OCI-LY7 (cell line): ENCODE results near the gene LLGL1. TPM values are rescaled to one million over a fixed set of nuclear protein-coding genes. Genes with fewer than 3 reads are reported as not detected.
"Not testable (repeated sequence)": the region's sequence is repeated elsewhere in the genome, so short reads cannot be mapped to it uniquely, and the experiment has no call there.

Experiments used
- BruUV-seq: library from RNA; stranded (reverse); fragments of 400-500 nt; replicated peaks from 2 replicates; lab custom pipeline; 2021; lab: Mats Ljungman, UMichigan
- CTCF ChIA-PET: fragments of 300-600 bp; sonication (Branson Sonifier 250); formaldehyde crosslinking; loops from one replicate; lab custom pipeline; 2022; ENCODE audit warnings: antibody characterized with exemption; ENCODE audit not compliant: unreplicated experiment; lab: Charles Lee
- POLR2A ChIA-PET: fragments of 300-600 bp; sonication (Branson Sonifier 250); formaldehyde crosslinking; loops from one replicate; lab custom pipeline; 2022; ENCODE audit warnings: antibody characterized with exemption; lab: Charles Lee
- DNase-seq: peaks from one replicate; pipeline ENCODE4 v3.0.0-alpha.2; 2015; ENCODE audit warnings: low spot score
- H2AFZ ChIP-seq: fragments of 200-600 bp; sonication (generic), shearing (Covaris generic); 2 replicates; pipeline ENCODE4 v1.6.1; 2014; ENCODE audit warnings: mild to moderate bottlenecking, antibody characterized with exemption, low read length, moderate library complexity
- H3K27ac ChIP-seq: fragments of 200-600 bp; sonication (generic); 2 replicates; pipeline ENCODE4 v1.5.1; 2014; ENCODE audit warnings: mixed run types, low read depth, mild to moderate bottlenecking, moderate library complexity, low read length, inconsistent platforms; ENCODE audit not compliant: poor library complexity, severe bottlenecking
- H3K36me3 ChIP-seq: fragments of 200-600 bp; sonication (generic); 2 replicates; pipeline ENCODE4 v1.6.1; 2014; ENCODE audit warnings: mild to moderate bottlenecking, antibody characterized with exemption, low read length, moderate library complexity, mixed read lengths; ENCODE audit not compliant: insufficient read depth
- H3K4me1 ChIP-seq: fragments of 200-600 bp; sonication (generic); 2 replicates; pipeline ENCODE4 v1.5.1; 2014; ENCODE audit warnings: mild to moderate bottlenecking, low read length; ENCODE audit not compliant: insufficient read depth, poor library complexity, severe bottlenecking
- H3K4me2 ChIP-seq: fragments of 200-600 bp; sonication (generic); 2 replicates; pipeline ENCODE4 v1.6.1; 2014; ENCODE audit warnings: mild to moderate bottlenecking, low read length
- H3K4me3 ChIP-seq: fragments of 200-600 bp; sonication (generic); 2 replicates; pipeline ENCODE4 v1.5.1; 2014; ENCODE audit warnings: mild to moderate bottlenecking, low read depth, low read length; ENCODE audit not compliant: poor library complexity, severe bottlenecking
- H3K79me2 ChIP-seq: fragments of 200-600 bp; sonication (generic); 2 replicates; pipeline ENCODE4 v1.6.1; 2016; ENCODE audit warnings: low read depth, mild to moderate bottlenecking, low read length, moderate library complexity, mixed read lengths; ENCODE audit not compliant: insufficient read depth
- H3K9me2 ChIP-seq: fragments of 200-600 bp; sonication (generic); 2 replicates; pipeline ENCODE4 v1.6.1; 2016; ENCODE audit warnings: mild to moderate bottlenecking, low read length, mixed read lengths; ENCODE audit not compliant: insufficient read depth
- H3K9me3 ChIP-seq: fragments of 200-600 bp; sonication (generic); 2 replicates; pipeline ENCODE4 v1.6.1; 2014; ENCODE audit warnings: mild to moderate bottlenecking, mixed run types, low read length, mixed read lengths
- H4K20me1 ChIP-seq: fragments of 200-600 bp; sonication (generic); 2 replicates; pipeline ENCODE4 v1.6.1; 2014; ENCODE audit warnings: mild to moderate bottlenecking, antibody characterized with exemption, low read length, moderate library complexity, mixed read lengths; ENCODE audit not compliant: insufficient read depth
- EZH2phosphoT487 ChIP-seq: fragments of 200-600 bp; sonication (generic); IDR thresholded peaks from 2 replicates; pipeline ENCODE4 v1.6.1; 2018; ENCODE audit warnings: low read depth, borderline replicate concordance, mild to moderate bottlenecking, mixed run types, antibody characterized with exemption, low read length, moderate library complexity, mixed read lengths
- intact Hi-C: fragments of 100-400 bp; cut with micrococcal nuclease; formaldehyde crosslinking; loops from one replicate; pipeline ENCODE4 v1.10.0; 2022; ENCODE audit not compliant: unreplicated experiment
- total RNA-seq, 2 experiments: library from RNA; depleted of rRNA in 1 of 2; stranded (reverse); fragments of >200 nt in 1 of 2; shearing (Covaris generic) in 1 of 2; gene quantifications; 2 replicates each; pipeline ENCODE4 v1.2.3, GENCODE V29; 2014 to 2022
- TF ChIP-seq, protein P1 (sequence below): fragments of 200-600 bp; sonication (generic); conservative IDR thresholded peaks from 2 replicates; pipeline ENCODE4 v1.5.1; 2014; ENCODE audit warnings: mild to moderate bottlenecking, antibody characterized with exemption, low read length, moderate library complexity, mixed read lengths

LLGL1 gene
- total RNA-seq, 2 experiments from 2014 or later = 14.1 to 19.9 TPM

DNA sequence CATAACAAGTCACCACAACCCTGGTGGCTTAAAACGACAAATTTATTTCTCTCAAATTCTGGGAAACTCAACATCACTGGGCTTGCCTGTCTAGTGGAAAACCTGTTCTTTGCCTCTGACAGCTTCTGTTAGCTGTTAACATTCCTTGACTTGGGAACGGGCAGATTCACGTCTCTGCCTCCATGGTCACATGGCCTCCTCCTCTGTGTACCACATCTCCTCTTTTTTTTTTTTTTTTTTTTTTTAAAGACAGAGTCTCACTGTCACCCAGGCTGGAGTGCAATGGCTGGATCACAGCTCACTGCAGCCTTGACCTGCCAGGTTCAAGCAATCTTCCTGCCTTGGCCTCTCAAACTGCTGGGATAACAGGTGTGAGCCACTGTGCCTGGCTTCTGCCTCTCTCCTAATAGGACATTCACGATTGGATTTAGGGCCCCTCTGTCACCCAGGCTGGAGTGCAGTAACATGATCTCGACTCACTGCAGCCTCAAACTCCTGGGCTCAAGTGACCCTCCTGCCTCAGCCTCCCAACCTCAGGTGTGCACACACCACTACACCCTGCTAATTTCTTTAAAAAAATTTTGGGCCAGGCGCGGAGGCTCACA is 11.7 kb upstream of the LLGL1 start:
- Histone ChIP-seq H3K79me2 (no peaks in the 10 kb centered on the region), H3K4me2 (no peak overlapping the region), H3K9me3 (no peaks in the 10 kb centered on the region), H4K20me1 (no peaks in the 10 kb centered on the region), H3K27ac (no peak overlapping the region), H3K4me3 (no peak overlapping the region), H3K36me3 (peaks cover 23% of the 10 kb centered on the region), H2AFZ (no peak overlapping the region), H3K4me1 (no peaks in the 10 kb centered on the region), H3K9me2 (no peaks in the 10 kb centered on the region)
- ChIA-PET CTCF (no interaction called here), POLR2A (interaction anchor here (0.7 kb wide), 1 partner anchor 36 kb away, joined by 5 read pairs; no protein-coding TSS in a partner anchor)
- BruUV-seq = no TSS peak
- intact Hi-C loops = no loop called here
- DNase-seq = no peak
- TF ChIP-seq, protein P1, sequence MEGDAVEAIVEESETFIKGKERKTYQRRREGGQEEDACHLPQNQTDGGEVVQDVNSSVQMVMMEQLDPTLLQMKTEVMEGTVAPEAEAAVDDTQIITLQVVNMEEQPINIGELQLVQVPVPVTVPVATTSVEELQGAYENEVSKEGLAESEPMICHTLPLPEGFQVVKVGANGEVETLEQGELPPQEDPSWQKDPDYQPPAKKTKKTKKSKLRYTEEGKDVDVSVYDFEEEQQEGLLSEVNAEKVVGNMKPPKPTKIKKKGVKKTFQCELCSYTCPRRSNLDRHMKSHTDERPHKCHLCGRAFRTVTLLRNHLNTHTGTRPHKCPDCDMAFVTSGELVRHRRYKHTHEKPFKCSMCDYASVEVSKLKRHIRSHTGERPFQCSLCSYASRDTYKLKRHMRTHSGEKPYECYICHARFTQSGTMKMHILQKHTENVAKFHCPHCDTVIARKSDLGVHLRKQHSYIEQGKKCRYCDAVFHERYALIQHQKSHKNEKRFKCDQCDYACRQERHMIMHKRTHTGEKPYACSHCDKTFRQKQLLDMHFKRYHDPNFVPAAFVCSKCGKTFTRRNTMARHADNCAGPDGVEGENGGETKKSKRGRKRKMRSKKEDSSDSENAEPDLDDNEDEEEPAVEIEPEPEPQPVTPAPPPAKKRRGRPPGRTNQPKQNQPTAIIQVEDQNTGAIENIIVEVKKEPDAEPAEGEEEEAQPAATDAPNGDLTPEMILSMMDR = no peak
- no peak for TF ChIP-seq EZH2phosphoT487

DNA sequence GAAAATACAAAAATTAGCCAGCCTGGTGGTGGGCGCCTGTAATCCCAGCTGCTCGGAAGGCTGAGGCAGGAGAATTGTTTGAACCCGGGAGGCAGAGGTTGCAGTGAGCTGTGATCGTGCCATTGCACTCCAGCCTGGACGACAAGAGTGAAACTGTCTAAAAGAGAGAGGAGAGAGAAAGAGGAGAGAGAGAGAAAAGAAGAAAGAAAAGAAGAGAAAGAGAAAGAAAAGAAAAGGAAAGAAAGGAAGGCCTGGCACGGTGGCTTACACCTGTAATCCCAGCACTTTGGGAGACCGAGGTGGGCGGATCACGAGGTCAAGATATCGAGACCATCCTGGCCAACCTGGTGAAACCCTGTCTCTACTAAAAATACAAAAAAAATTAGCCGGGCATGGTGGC is 8.5 kb upstream of the LLGL1 start:
- H3K4me3 ChIP-seq, POLR2A ChIA-PET, H3K9me2 ChIP-seq, DNase-seq, BruUV-seq, H3K27ac ChIP-seq, H3K36me3 ChIP-seq, CTCF ChIA-PET, H3K79me2 ChIP-seq, H3K4me1 ChIP-seq, H2AFZ ChIP-seq, H3K4me2 ChIP-seq, H3K9me3 ChIP-seq, H4K20me1 ChIP-seq: not testable (repeated sequence)
- intact Hi-C loops = loop anchor here (2.0 kb wide), 1 partner anchor 76 kb away; no protein-coding TSS in a partner anchor

DNA sequence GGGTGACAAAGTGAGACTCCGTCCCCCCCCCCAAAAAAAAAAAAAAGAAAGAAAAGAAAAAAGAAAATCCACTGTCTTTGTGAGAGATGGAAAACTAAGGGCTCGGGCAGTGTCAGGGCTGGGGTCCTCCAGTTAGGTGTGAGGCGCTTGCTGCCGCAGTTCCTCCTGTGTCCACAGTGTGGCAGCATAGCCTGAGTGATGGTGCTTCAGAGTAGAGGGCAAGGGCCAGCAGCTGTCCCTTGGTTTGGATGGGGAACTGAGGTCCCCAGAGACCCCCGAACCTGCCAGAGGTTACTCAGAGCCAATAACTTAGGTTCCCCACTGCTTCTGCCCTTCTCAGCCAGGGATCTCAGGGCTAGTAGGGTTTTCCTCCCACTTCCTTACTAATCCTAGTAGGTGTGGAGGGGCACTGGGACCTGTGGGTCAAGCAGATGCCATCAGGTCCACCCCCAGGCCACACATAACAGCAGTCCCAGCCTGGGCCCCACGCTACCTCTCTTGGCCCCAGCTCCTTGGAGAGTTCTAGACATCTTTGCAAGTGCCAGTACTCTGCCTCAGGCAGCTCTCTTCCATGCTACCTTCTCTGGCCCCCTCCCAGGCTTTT is 7.9 kb upstream of the LLGL1 start:
- DNase-seq = peak; percentile 70
- H3K79me2 ChIP-seq = no peaks in the 10 kb centered on the region
- no peak overlapping the region for H3K27ac ChIP-seq
- no peaks in the 10 kb centered on the region for H3K36me3 ChIP-seq
- no peak for TF ChIP-seq EZH2phosphoT487
- TF ChIP-seq, protein P1 = peak; percentile 88
- no peak overlapping the region for H3K4me2 ChIP-seq
- no peaks in the 10 kb centered on the region for H3K9me3 ChIP-seq
- H3K4me1 ChIP-seq = no peaks in the 10 kb centered on the region
- CTCF ChIA-PET = no interaction called here
- no peak overlapping the region for H3K4me3 ChIP-seq
- intact Hi-C loops = loop anchor here (2.0 kb wide), 1 partner anchor 77 kb away; no protein-coding TSS in a partner anchor
- POLR2A ChIA-PET = no interaction called here
- H3K9me2 ChIP-seq = no peaks in the 10 kb centered on the region
- no peak overlapping the region for H2AFZ ChIP-seq
- no peaks in the 10 kb centered on the region for H4K20me1 ChIP-seq
- no TSS peak for BruUV-seq
